ENCODE results near the gene DTWD2.
"Not testable (repeated sequence)": the region's sequence is repeated elsewhere in the genome, so short reads cannot be mapped to it uniquely, and the experiment has no call there.

The DTWD2 gene

GRCh38 chr5:118984602-118985001, 3.7 kb downstream of the DTWD2 start:
- peaks cover 10% of the 10 kb centered on the region for H3K4me1 ChIP-seq
- in situ Hi-C loops (cut with MboI; ENCODE audit: low sequenced_read_pairs) = loop anchor here (10.0 kb wide), 1 partner anchor 430 kb away; no protein-coding TSS in a partner anchor
- H3K36me3 ChIP-seq (replicated peaks) = no peaks in the 10 kb centered on the region
- H3K9me3 ChIP-seq = no peaks in the 10 kb centered on the region
- no peak overlapping the region for H3K4me3 ChIP-seq
- no peak for DNase-seq (ENCODE audit: low spot score in 2 of 2)
- no peaks in the 10 kb centered on the region for H3K27me3 ChIP-seq (ENCODE audit: low read depth)

- no peaks in the 10 kb centered on the region for H3K4me1 ChIP-seq
- in situ Hi-C loops (cut with MboI; ENCODE audit: low sequenced_read_pairs) = loop anchor here (10.0 kb wide), 1 partner anchor 433 kb away; no protein-coding TSS in a partner anchor
- no peaks in the 10 kb centered on the region for H3K36me3 ChIP-seq (replicated peaks)
- no peak overlapping the region for H3K4me3 ChIP-seq
- no peak for DNase-seq (ENCODE audit: low spot score in 2 of 2)
- H3K27me3 ChIP-seq (ENCODE audit: low read depth) = no peaks in the 10 kb centered on the region
- no peaks in the 10 kb centered on the region for H3K9me3 ChIP-seq
Measured at GRCh38 chr5:118981783-118982182, 6.6 kb downstream of the DTWD2 start.

- H3K9me3 ChIP-seq = no peaks in the 10 kb centered on the region
- in situ Hi-C loops (cut with MboI; ENCODE audit: low sequenced_read_pairs) = loop anchor here (10.0 kb wide), 1 partner anchor 434 kb away; no protein-coding TSS in a partner anchor
- H3K4me3 ChIP-seq = no peak overlapping the region
- DNase-seq (ENCODE audit: low spot score in 2 of 2) = no peak
- H3K27me3 ChIP-seq (ENCODE audit: low read depth) = no peaks in the 10 kb centered on the region
- H3K36me3 ChIP-seq (replicated peaks) = no peaks in the 10 kb centered on the region
- H3K4me1 ChIP-seq = no peaks in the 10 kb centered on the region
Measured at GRCh38 chr5:118980438-118980837, 7.9 kb downstream of the DTWD2 start.

GRCh38 chr5:118980017-118980416, 8.3 kb downstream of the DTWD2 start:
- no peaks in the 10 kb centered on the region for H3K9me3 ChIP-seq
- no peaks in the 10 kb centered on the region for H3K27me3 ChIP-seq (ENCODE audit: low read depth)
- DNase-seq (ENCODE audit: low spot score in 2 of 2) = no peak
- no peak overlapping the region for H3K4me3 ChIP-seq
- H3K36me3 ChIP-seq (replicated peaks) = no peaks in the 10 kb centered on the region
- in situ Hi-C loops (cut with MboI; ENCODE audit: low sequenced_read_pairs) = loop anchor here (10.0 kb wide), 1 partner anchor 435 kb away; no protein-coding TSS in a partner anchor
- no peaks in the 10 kb centered on the region for H3K4me1 ChIP-seq

GRCh38 chr5:118973779-118974445, 14.4 kb downstream of the DTWD2 start:
- H3K4me1 ChIP-seq; H3K9me3 ChIP-seq; H3K27me3 ChIP-seq (ENCODE audit: low read depth); H3K36me3 ChIP-seq (replicated peaks); DNase-seq (ENCODE audit: low spot score in 2 of 2); in situ Hi-C loops (cut with MboI; ENCODE audit: low sequenced_read_pairs); H3K4me3 ChIP-seq: not testable (repeated sequence)

GRCh38 chr5:118968925-118969375, 19.4 kb downstream of the DTWD2 start:
- no peaks in the 10 kb centered on the region for H3K27me3 ChIP-seq (ENCODE audit: low read depth)
- H3K4me3 ChIP-seq = no peak overlapping the region
- H3K36me3 ChIP-seq (replicated peaks) = no peaks in the 10 kb centered on the region
- H3K4me1 ChIP-seq = no peaks in the 10 kb centered on the region
- in situ Hi-C loops (cut with MboI; ENCODE audit: low sequenced_read_pairs) = no loop called here
- H3K9me3 ChIP-seq = 0 out of 2 replicates have a peak, but pooled peaks cover 2% of the 10 kb centered on the region
- DNase-seq (ENCODE audit: low spot score in 2 of 2) = no peak

GRCh38 chr5:118968406-118968911, 19.9 kb downstream of the DTWD2 start:
- in situ Hi-C loops (cut with MboI; ENCODE audit: low sequenced_read_pairs) = no loop called here

GRCh38 chr5:118967059-118967508, 21.3 kb downstream of the DTWD2 start:
- in situ Hi-C loops (cut with MboI; ENCODE audit: low sequenced_read_pairs) = no loop called here
- H3K27me3 ChIP-seq (ENCODE audit: low read depth) = no peaks in the 10 kb centered on the region
- H3K4me1 ChIP-seq = no peaks in the 10 kb centered on the region
- H3K36me3 ChIP-seq (replicated peaks) = no peaks in the 10 kb centered on the region
- no peak for DNase-seq (ENCODE audit: low spot score in 2 of 2)
- no peak overlapping the region for H3K4me3 ChIP-seq
- H3K9me3 ChIP-seq = peaks cover 2% of the 10 kb centered on the region; the same call in 1 of the 2 replicates

More at GRCh38 chr5:118968406-118968911, 19.9 kb downstream of the DTWD2 start:
- H3K9me3 ChIP-seq = peaks cover 2% of the 10 kb centered on the region; the same call in 1 of the 2 replicates
- H3K27me3 ChIP-seq (ENCODE audit: low read depth) = no peaks in the 10 kb centered on the region
- H3K4me1 ChIP-seq = no peaks in the 10 kb centered on the region
- no peaks in the 10 kb centered on the region for H3K36me3 ChIP-seq (replicated peaks)
- DNase-seq (ENCODE audit: low spot score in 2 of 2) = no peak
- H3K4me3 ChIP-seq = no peak overlapping the region

- no peak for DNase-seq (ENCODE audit: low spot score in 2 of 2)
- Histone ChIP-seq H3K27me3 (ENCODE audit: low read depth) (no peaks in the 10 kb centered on the region), H3K9me3 (peaks cover 2% of the 10 kb centered on the region; the same call in 1 of the 2 replicates), H3K4me1 (no peaks in the 10 kb centered on the region), H3K4me3 (no peak overlapping the region), H3K36me3 (replicated peaks) (no peaks in the 10 kb centered on the region)
- in situ Hi-C loops (cut with MboI; ENCODE audit: low sequenced_read_pairs) = no loop called here
Measured at GRCh38 chr5:118965890-118966289, 22.5 kb downstream of the DTWD2 start.

GRCh38 chr5:118964970-118965369, 23.4 kb downstream of the DTWD2 start:
- in situ Hi-C loops (cut with MboI; ENCODE audit: low sequenced_read_pairs); H3K9me3 ChIP-seq; DNase-seq (ENCODE audit: low spot score in 2 of 2); H3K4me1 ChIP-seq; H3K36me3 ChIP-seq (replicated peaks); H3K4me3 ChIP-seq; H3K27me3 ChIP-seq (ENCODE audit: low read depth): not testable (repeated sequence)

- H3K4me3 ChIP-seq; DNase-seq (ENCODE audit: low spot score in 2 of 2); in situ Hi-C loops (cut with MboI; ENCODE audit: low sequenced_read_pairs); H3K4me1 ChIP-seq; H3K36me3 ChIP-seq (replicated peaks); H3K27me3 ChIP-seq (ENCODE audit: low read depth); H3K9me3 ChIP-seq: not testable (repeated sequence)
Measured at GRCh38 chr5:118964388-118964787, 24.0 kb downstream of the DTWD2 start.

- H3K4me1 ChIP-seq = no peaks in the 10 kb centered on the region
- no peaks in the 10 kb centered on the region for H3K36me3 ChIP-seq (replicated peaks)
- no peak for DNase-seq (ENCODE audit: low spot score in 2 of 2)
- in situ Hi-C loops (cut with MboI; ENCODE audit: low sequenced_read_pairs) = no loop called here
- peaks cover 7% of the 10 kb centered on the region for H3K9me3 ChIP-seq
- H3K4me3 ChIP-seq = no peak overlapping the region
- H3K27me3 ChIP-seq (ENCODE audit: low read depth) = no peaks in the 10 kb centered on the region
Measured at GRCh38 chr5:118963169-118963568, 25.2 kb downstream of the DTWD2 start.

- no peak for DNase-seq (ENCODE audit: low spot score in 2 of 2)
- Histone ChIP-seq H3K9me3 (peaks cover 5% of the 10 kb centered on the region), H3K36me3 (replicated peaks) (no peaks in the 10 kb centered on the region), H3K27me3 (ENCODE audit: low read depth) (no peaks in the 10 kb centered on the region), H3K4me3 (no peak overlapping the region), H3K4me1 (no peaks in the 10 kb centered on the region)
- in situ Hi-C loops (cut with MboI; ENCODE audit: low sequenced_read_pairs) = no loop called here
Measured at GRCh38 chr5:118960557-118960956, 27.8 kb downstream of the DTWD2 start.

GRCh38 chr5:118956727-118957126, 31.6 kb downstream of the DTWD2 start:
- Histone ChIP-seq H3K36me3 (replicated peaks) (no peaks in the 10 kb centered on the region), H3K27me3 (ENCODE audit: low read depth) (no peaks in the 10 kb centered on the region), H3K9me3 (peaks cover 5% of the 10 kb centered on the region; the same call in 1 of the 2 replicates), H3K4me1 (no peaks in the 10 kb centered on the region), H3K4me3 (no peak overlapping the region)
- in situ Hi-C loops (cut with MboI; ENCODE audit: low sequenced_read_pairs) = no loop called here
- DNase-seq (ENCODE audit: low spot score in 2 of 2) = peak in 1 of 2 experiments; percentile 48
